Gastrocnemius medialis (tissue), 4 donors: ENCODE measurements around the gene TRIM74.
"Not testable (repeated sequence)": the region's sequence is repeated elsewhere in the genome, so short reads cannot be mapped to it uniquely, and the experiment has no call there.

Experiments
- CTCF ChIP-seq, 5 experiments: fragments of 450-650 bp in 3 of 5; fragments of 200-600 bp in 2 of 5; sonication (generic) in 2 of 5; IDR thresholded peaks in 4 of 5; conservative IDR thresholded peaks in 1 of 5; 1 replicate in 4 of 5; 2 replicates in 1 of 5; pipeline ENCODE4 v1.5.1; 2016 to 2019; ENCODE audit warnings: antibody characterized with exemption in 5 of 5, mild to moderate bottlenecking in 3 of 5, moderate library complexity in 3 of 5
- POLR2A ChIP-seq, 2 donors: fragments of 450-650 bp; IDR thresholded peaks; one replicate each; pipeline ENCODE4 v1.6.1; 2017; ENCODE audit warnings: antibody characterized with exemption in 2 of 2, mild to moderate bottlenecking in 2 of 2, moderate library complexity in 2 of 2

- not testable (repeated sequence) for TF ChIP-seq CTCF (IDR thresholded peaks at IDR 0.05 in 4 of 5, conservative IDR thresholded peaks at IDR 0.05 in 1 of 5); POLR2A (IDR thresholded peaks at IDR 0.05)
Measured at GRCh38 chr7:72913750-72914149, 55.5 kb downstream of the TRIM74 start.
